A549 (cell line): ENCODE data around the gene DAPL1.

ENCODE experiments used
- CTCF ChIP-seq: fragments of >200 bp; sonication (Bioruptor Twin); formaldehyde crosslinking; IDR thresholded peaks from 3 replicates; pipeline ENCODE4 v1.5.1; 2016
- EP300 ChIP-seq, 2 experiments: fragments of >200 bp; sonication (Bioruptor Twin); formaldehyde crosslinking; IDR thresholded peaks; 2 replicates in 1 of 2; 3 replicates in 1 of 2; pipeline ENCODE4 v1.6.1; 2016 to 2017
- KDM5A ChIP-seq: fragments of 200-600 bp; sonication (generic); IDR thresholded peaks from 2 replicates; pipeline ENCODE4 v1.6.1; 2016; ENCODE audit warnings: antibody characterized with exemption, mild to moderate bottlenecking
- RCOR1 ChIP-seq: fragments of 150-350 bp; IDR thresholded peaks from 2 replicates; pipeline ENCODE4 v1.6.1; 2014; ENCODE audit warnings: antibody characterized with exemption, low read length, low read depth
- RNF2 ChIP-seq: fragments of 200-600 bp; sonication (generic); IDR thresholded peaks from 2 replicates; pipeline ENCODE4 v1.6.1; 2016; ENCODE audit warnings: low read depth, mild to moderate bottlenecking, antibody characterized with exemption, moderate library complexity, borderline replicate concordance

GRCh38 chr2:158822193-158822592 is 27.1 kb downstream of the DAPL1 start:
- TF ChIP-seq EP300 (IDR thresholded peaks at IDR 0.05) (no peak), CTCF (no peak), RNF2 (no peak), RCOR1 (no peak), KDM5A (no peak)
